Pons (tissue), 1 donor: ENCODE data around the gene MEST.
A peak's percentile ranks its signal among the peaks of the same experiment; 100 is the strongest.
"Not testable (repeated sequence)": the region's sequence is repeated elsewhere in the genome, so short reads cannot be mapped to it uniquely, and the experiment has no call there.

ENCODE experiments used
- DNase-seq: peaks from one replicate; pipeline ENCODE4 v3.0.0-alpha.2; 2016; ENCODE audit warnings: low spot score

Gene MEST

DNA sequence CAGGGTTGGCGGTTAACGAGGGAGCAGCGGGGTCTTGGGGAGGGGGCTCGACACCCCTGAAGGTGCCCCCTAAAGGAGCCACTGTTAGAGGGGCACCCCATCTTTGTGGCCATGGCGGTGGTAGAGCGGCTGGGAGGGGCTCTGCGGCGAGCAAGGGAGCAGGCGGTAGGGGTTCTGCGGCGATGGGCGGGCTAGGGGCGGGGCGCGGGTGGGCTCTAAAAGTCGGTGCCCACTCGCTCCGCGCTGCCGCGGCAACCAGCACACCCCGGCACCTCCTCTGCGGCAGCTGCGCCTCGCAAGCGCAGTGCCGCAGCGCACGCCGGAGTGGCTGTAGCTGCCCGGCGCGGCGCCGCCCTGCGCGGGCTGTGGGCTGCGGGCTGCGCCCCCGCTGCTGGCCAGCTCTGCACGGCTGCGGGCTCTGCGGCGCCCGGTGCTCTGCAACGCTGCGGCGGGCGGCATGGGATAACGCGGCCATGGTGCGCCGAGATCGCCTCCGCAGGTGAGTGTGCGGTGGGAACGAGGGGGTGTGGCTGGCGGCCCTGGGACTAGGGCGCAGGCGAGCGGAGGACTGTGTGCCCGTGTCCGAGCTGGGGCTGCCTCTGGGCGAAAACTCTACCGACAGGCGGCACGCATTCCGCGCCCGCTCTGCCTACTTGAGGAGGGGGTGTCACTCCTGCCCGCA lies at the start of gene MEST:
Gene MEST (plus strand): TSS at position 245 of the 682 bp plus-strand sequence. CDS start 229 bp downstream, at position 474.
- DNase-seq, result no peak

DNA sequence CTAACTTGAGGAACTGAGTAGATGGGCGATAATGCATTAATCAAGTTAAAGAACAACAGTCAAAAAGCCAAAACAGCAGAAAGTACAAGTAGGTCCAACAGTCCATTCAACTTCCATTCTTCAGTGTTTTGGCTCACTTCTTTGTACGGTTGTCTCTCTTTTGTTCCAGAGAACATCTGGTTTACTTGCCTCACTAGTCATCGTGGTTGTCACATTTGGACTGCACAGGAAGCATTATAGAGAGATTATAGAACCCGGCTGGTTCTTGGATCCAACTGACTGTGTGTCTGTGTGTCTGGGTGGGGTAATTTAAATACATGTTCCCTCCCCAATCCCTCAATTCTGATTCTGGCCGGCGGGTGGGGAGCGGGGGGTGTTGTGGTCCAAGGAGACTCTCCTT lies 49.3 kb upstream of the MEST start:
- no peak for DNase-seq

- no peak for DNase-seq
Observed at GRCh38 chr7:130444234-130444633, 47.7 kb upstream of the MEST start.

- no peak for DNase-seq
Observed at GRCh38 chr7:130444751-130445407, 47.0 kb upstream of the MEST start.

DNA sequence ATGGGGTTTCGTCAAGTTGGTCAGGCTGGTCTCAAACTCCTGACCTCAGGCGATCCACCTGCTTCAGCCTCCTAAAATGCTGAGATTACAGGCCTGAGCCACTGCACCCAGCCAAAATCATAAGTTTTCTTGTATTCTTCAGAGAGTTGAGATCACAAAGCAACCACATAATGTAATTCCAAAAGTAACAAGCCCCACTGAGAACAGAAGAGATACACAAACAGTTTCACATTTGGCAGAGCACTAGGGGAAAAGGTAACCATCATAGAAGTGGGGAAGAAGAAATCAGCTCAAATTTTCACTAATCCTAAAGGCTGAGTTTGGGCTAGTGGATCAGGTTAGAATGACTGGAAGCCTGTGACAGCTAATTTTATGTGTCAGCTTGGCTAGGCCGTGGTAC lies 45.6 kb upstream of the MEST start:
- DNase-seq, result no peak

DNA sequence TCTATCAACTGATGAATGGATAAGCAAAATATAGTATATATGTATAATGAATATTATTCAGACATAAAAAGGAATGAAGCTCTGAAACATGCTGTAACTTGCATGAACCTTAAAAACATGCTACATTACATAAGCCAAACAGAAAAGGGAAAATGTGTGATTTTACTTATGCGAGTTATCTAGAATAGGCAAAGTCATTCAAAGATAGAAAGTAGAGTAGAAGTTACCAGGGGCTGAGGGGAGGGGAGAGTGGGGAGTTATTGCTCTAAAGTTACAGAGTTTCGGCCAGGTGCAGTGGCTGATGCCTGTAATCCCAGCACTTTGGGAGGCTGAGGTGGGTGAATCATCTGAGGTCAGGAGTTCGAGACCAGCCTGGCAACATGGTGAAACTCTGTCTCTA lies 40.5 kb upstream of the MEST start:
- DNase-seq, result not testable (repeated sequence)

- DNase-seq, result no peak
Observed at GRCh38 chr7:130452951-130453350, 38.9 kb upstream of the MEST start.

DNA sequence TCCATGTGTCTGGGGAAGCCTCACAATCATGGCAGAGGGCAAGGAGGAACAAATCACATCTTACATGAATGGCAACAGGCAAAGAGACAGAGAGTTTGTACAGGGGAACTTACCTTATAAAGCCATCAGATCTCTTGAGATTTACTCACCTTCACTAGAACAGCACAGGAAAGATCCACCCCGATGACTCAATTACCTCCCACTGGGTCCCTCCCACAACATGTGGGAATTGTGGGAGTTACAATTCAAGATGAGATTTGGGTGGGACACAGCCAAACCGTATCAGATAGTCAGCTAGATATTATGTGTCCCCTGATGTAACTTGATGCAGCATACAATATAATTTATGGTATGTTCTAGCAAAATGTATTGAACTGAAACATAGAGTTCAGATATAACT lies 36.9 kb upstream of the MEST start:
- DNase-seq, result no peak

DNA sequence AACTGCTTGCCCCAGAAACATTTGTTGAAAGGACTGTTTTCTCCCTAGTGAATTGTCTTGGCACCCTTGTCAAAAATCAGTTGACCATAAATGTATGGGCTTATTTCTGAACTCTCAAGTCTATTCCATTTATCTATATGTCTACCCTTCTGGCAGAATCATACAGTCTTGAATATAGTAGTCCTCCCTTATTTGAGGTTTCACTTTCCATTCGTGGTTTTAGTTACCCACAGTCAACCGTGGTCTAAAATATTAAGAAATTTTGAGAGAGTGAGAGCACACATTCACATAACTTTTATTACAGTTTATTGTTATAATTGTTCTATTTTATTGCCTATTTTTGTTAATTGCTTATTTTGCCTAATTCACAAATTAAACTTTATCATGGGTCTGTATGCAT lies 33.6 kb upstream of the MEST start:
- DNase-seq, result no peak

DNA sequence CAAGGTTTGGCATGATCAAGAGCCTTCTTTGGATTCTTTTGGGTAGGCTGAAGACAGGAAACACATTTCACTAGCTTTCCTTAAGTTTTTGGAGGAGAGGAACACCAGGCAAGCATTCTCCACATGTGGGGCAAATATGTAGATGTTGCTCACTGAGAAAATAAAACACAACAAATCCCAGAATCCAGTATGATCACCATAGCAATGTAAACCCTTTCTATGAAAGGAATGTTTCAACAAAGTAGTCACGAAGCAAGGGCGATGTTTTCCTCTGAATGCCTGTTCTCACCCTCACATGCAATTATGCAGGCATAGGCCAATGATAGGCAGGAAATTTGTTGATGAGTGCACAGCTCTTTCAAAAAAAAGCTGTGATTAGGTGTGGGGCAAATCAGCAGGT lies 30.6 kb upstream of the MEST start:
- no peak for DNase-seq

GRCh38 chr7:130463553-130464434 lies 28.1 kb upstream of the MEST start:
- DNase-seq, result no peak

DNA sequence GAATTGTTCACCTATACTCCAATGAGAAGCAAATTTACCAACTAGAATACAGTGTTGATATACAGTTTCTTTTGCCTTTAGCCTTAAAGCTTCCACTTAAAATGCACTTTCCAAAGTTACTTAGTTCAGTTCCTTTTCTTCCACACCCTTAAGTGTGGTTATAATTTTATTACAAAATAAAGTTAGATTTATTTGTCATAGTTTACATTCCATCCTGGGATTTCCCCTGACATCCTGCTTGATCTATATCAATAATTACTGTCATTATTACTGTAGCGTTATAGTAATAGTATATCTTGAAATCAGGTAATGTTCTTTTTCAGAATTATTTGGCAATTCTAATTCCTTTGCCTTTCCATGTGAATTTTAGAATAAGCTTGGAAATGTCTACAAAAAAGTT lies 23.3 kb upstream of the MEST start:
- DNase-seq, result no peak

DNA sequence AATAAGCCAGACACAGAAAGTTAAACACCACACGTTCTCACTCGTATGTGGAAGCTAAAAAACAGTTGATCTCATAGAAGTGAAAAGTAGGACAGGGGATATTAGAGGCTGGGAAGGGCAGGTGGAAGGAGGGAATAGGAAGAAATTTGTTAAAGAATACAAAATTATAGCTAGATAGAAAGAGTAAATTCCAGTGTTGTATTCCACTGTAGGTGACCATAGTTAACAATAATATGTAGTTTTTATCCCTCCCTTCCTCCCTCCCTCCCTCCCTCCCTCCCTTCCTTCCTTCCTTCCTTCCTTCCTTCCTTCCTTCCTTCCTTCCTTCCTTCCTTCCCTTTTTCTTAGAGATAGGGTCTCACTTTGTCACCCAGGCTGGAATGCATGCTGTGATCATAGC lies 19.9 kb upstream of the MEST start:
- DNase-seq, result no peak

GRCh38 chr7:130473289-130473688 lies 18.6 kb upstream of the MEST start:
- DNase-seq, result peak; percentile 63

DNA sequence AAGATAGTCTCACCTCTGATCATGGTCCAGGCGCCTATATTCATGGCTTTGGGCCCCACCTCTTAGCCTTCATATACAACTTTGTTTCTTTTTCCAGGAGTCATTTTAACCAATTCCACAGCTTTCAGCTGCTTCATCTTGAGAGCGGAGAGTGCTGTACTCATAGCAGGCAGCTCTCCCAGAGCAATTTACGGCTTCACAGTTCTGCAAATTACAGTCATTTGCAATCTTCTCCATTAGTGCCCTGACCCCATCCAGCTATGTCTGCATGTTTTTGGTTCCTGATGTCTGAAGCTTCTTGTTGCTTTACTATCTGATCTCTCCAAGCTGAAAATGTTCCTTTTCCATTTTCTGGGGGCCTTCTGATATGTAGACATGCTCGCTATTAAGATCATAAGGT lies 18.0 kb upstream of the MEST start:
- DNase-seq, result no peak

DNA sequence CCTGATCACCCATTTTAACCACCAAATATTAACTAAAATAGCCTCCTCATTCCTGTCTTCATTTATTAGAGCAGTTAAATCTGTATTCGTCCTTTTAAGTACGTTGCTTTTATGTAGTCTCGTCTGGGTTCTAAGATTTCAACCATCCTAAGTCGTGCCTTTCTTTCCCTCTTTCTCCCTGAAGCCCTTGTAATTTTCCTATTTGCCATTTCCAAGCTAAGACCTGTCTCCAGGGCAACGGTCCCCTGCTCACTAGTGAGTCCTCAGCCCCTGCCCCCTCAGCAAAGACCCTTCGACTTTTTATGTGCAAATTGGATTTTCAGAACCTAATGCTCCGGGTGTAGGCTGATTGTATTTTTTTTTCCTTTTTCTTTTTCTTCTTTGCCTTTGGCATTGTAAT lies 16.1 kb upstream of the MEST start:
- DNase-seq, result no peak

DNA sequence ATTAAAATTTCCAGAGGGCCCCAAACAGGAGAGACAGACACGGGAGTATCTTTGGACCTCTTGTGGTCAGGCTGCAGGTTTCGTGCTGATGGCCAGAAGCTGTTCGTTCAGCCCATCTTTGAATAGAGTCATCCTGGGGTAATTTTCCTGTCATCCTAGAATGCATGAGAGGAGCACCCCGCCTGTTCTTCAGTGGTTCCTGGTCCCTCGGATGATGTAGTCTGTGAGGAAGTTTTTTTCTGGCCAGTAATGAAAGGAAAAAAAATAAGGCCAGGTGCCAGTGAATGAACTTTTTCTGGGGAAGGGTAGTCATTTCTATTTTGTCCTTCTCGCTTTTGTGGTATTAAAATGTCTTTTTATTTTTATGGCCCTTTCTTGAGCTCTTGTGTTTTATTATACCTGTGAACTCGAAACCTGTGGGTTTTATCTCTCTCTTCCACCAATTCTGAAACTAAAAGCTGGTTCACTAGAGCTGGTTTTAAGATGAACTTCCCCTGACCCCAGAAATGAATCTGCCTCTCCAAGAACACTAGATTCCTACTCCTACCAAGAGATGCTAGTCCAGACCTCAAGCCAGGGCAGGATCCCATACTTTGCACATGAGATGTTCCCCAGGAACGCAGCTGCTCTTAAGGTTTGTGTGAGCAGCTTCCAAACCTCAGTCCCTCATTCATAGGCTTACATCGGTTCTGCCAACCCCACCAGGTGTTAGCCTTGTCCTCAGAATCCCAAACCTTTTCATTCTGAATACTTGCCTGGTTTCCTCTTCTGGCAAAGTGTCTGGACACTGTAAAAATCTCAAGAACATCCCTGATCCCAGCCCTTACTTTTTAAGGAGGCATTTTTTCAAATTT lies 15.4 kb upstream of the MEST start:
- no peak for DNase-seq

DNA sequence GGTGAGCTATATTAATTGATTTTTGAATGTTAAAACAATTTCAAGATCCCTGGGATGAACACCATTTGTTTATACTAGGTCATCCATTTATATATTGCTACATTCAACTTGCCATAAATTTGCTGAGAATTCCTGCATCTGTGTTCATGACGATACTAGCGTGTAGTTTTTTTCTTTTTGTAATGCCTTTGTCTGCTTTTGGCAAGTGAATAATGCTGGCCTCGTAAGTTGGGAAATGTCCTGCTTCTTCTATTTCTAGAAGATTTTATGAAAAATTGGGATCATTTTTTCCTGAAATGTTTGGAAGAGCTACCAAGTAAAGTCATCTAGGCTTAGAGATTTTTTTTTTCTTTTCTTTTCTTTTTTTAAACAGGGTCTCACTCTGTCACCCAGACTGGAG lies 12.9 kb upstream of the MEST start:
- no peak for DNase-seq

- no peak for DNase-seq
Observed at GRCh38 chr7:130479716-130480400, 12.0 kb upstream of the MEST start.

- no peak for DNase-seq
Observed at GRCh38 chr7:130481898-130482297, 10.0 kb upstream of the MEST start.

GRCh38 chr7:130483031-130483430 lies 8.9 kb upstream of the MEST start:
- DNase-seq, result no peak
